Erythroblast (primary cell): ENCODE measurements around the gene MINDY3.

Source experiments
- DNase-seq, 2 experiments: peaks; one replicate each; lab custom pipeline; 2025; lab: John Stamatoyannopoulos, UW
- GATA1 ChIP-seq: IDR thresholded peaks from 2 replicates; pipeline ENCODE4 v1.6.1; 2011; ENCODE audit warnings: low read depth, mild to moderate bottlenecking, control low read depth, low read length, moderate library complexity
- POLR2A ChIP-seq: IDR thresholded peaks from 2 replicates; pipeline ENCODE4 v1.6.1; 2011; ENCODE audit warnings: mild to moderate bottlenecking, low read length

Gene MINDY3

GRCh38 chr10:15760681-15761080, 99.6 kb downstream of the MINDY3 start:
- TF ChIP-seq GATA1, result no peak
- no peak for TF ChIP-seq POLR2A
- DNase-seq, result no peak

- DNase-seq, result no peak
Measured at GRCh38 chr10:15759265-15759664, 101.0 kb downstream of the MINDY3 start.

GRCh38 chr10:15758618-15759017, 101.7 kb downstream of the MINDY3 start:
- TF ChIP-seq GATA1, result no peak
- DNase-seq, result no peak

More at GRCh38 chr10:15759265-15759664, 101.0 kb downstream of the MINDY3 start:
- no peak for TF ChIP-seq GATA1
- TF ChIP-seq POLR2A, result no peak

- no peak for DNase-seq
- TF ChIP-seq GATA1 (no peak), POLR2A (no peak)
Measured at GRCh38 chr10:15754937-15755336, 105.4 kb downstream of the MINDY3 start.

GRCh38 chr10:15751046-15751445, 109.3 kb downstream of the MINDY3 start:
- TF ChIP-seq POLR2A, result no peak
- no peak for TF ChIP-seq GATA1
- DNase-seq, result no peak

- no peak for DNase-seq
- TF ChIP-seq GATA1 (no peak), POLR2A (no peak)
Measured at GRCh38 chr10:15748126-15748525, 112.2 kb downstream of the MINDY3 start.

GRCh38 chr10:15747632-15748031, 112.7 kb downstream of the MINDY3 start:
- DNase-seq, result no peak
- TF ChIP-seq GATA1 (no peak), POLR2A (no peak)

- TF ChIP-seq POLR2A (no peak), GATA1 (no peak)
- DNase-seq, result no peak
Measured at GRCh38 chr10:15745751-15746150, 114.6 kb downstream of the MINDY3 start.

- peak; percentile 74 to 80 for DNase-seq
- TF ChIP-seq POLR2A (no peak), GATA1 (no peak)
Measured at GRCh38 chr10:15744217-15744865, 116.0 kb downstream of the MINDY3 start.

- no peak for DNase-seq
- TF ChIP-seq POLR2A (no peak), GATA1 (no peak)
Measured at GRCh38 chr10:15743443-15743842, 116.9 kb downstream of the MINDY3 start.

GRCh38 chr10:15742836-15743235, 117.5 kb downstream of the MINDY3 start:
- TF ChIP-seq POLR2A (no peak), GATA1 (no peak)
- no peak for DNase-seq

- no peak for DNase-seq
- TF ChIP-seq POLR2A (no peak), GATA1 (no peak)
Measured at GRCh38 chr10:15742102-15742501, 118.2 kb downstream of the MINDY3 start.

GRCh38 chr10:15741581-15741980, 118.7 kb downstream of the MINDY3 start:
- no peak for DNase-seq
- no peak for TF ChIP-seq GATA1
- TF ChIP-seq POLR2A, result no peak

- no peak for DNase-seq
- TF ChIP-seq POLR2A, result no peak
- no peak for TF ChIP-seq GATA1
Measured at GRCh38 chr10:15740261-15740660, 120.0 kb downstream of the MINDY3 start.
